Melanocyte of skin (primary cell): Measurements from ENCODE around the gene WDCP. TPM values are rescaled to one million over a fixed set of nuclear protein-coding genes. Genes with fewer than 3 reads are reported as not detected.

Experiments used
- small RNA-seq, 2 donors: library from RNA; depleted of rRNA; stranded (forward); fragments of <200 nt; gene quantifications; one replicate each; pipeline ENCODE3, GENCODE V24; 2012
- total RNA-seq, 2 donors: library from RNA; depleted of rRNA; stranded (reverse); fragments of >200 nt; gene quantifications; 2 replicates each; pipeline ENCODE4 v1.2.3, GENCODE V29; 2012

The WDCP gene, protein sequence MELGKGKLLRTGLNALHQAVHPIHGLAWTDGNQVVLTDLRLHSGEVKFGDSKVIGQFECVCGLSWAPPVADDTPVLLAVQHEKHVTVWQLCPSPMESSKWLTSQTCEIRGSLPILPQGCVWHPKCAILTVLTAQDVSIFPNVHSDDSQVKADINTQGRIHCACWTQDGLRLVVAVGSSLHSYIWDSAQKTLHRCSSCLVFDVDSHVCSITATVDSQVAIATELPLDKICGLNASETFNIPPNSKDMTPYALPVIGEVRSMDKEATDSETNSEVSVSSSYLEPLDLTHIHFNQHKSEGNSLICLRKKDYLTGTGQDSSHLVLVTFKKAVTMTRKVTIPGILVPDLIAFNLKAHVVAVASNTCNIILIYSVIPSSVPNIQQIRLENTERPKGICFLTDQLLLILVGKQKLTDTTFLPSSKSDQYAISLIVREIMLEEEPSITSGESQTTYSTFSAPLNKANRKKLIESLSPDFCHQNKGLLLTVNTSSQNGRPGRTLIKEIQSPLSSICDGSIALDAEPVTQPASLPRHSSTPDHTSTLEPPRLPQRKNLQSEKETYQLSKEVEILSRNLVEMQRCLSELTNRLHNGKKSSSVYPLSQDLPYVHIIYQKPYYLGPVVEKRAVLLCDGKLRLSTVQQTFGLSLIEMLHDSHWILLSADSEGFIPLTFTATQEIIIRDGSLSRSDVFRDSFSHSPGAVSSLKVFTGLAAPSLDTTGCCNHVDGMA
- total RNA-seq, result 10 to 100 TPM in 1 of 2 donors, 1 to 10 TPM in 1; 8.3 to 15.7 TPM

DNA sequence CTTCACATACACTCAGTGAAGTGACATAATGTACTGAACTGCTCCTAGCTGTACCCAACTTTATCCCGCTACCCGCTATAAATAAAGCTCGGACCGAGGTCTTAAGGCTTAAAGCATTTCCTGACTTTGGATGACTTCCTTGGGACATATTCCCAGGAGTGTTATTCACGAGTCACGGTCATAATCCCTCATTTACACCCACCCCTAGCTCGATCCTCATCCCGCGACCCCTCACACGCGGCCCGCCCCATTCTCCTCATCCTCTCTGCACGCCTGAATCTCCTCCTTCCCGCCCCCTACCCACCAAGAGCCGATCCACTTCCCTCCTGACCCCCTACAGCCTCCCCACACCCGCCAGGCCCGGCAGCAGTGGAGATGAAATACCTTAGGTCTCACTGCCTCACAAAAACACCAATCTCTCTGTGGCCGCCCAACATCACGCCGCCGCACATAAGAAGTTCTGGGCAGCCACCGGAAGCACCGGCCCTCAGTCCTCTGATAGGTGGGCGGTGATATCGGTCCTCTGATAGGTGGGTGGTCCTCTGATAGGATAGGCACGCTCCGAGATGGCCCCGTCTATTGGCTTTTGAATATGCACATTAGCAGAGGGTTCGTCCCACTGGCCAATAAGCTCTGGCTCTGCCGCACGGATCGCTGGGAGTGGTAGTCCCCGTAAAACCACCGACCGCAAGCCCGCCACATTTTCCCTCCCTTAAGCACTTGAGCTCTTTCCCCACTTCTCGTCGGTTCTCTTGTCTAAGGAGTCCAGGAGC is at the start of gene WDCP:
Gene WDCP (minus strand): TSS at position 462 of the 773 bp plus-strand sequence. CDS start 7,897 bp downstream, outside the sequence.

DNA sequence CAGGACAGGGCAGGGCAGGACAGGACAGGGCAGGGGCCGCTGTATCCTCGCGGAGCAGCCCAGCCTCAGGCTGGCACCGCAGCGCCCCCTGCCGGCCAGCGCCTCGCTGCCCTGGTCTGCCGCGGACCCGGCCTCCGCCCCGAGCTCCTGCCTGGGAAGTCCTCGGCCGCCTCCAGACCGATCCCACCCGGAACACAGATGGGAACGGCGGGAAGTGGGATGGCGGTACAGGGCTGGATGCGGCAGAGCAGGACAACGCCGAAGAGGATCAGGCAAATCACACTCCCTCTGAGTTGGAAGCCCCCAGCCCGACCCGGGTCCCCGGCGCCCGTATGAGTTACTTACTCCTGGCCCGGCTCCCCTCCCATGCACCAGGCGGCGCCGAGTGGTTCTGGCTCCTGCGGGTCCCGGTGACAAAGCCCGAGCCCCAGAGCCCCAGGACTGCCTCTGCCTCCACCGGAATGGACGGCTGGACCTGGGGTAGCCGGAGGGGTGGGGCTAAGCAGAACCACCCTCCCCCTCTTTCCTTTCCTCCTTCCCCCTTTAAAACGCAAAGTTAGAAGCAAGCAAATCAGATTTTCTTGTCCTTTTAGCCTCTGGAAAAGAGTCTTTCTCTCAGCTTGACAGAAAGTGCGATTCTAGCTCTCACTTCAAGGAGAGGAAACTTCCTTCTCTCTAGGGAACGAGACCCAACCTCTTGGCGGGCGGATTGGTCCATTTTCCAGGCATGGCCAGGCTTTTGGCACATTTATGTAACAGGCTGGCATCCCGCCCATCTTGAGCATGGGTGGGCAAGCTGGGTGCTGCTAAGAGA is 37.4 kb upstream of the WDCP start, which contains the start of gene TP53I3:
Gene TP53I3 (minus strand): TSS at position 449 of the 814 bp plus-strand sequence. CDS start 508 bp downstream, outside the sequence.

DNA sequence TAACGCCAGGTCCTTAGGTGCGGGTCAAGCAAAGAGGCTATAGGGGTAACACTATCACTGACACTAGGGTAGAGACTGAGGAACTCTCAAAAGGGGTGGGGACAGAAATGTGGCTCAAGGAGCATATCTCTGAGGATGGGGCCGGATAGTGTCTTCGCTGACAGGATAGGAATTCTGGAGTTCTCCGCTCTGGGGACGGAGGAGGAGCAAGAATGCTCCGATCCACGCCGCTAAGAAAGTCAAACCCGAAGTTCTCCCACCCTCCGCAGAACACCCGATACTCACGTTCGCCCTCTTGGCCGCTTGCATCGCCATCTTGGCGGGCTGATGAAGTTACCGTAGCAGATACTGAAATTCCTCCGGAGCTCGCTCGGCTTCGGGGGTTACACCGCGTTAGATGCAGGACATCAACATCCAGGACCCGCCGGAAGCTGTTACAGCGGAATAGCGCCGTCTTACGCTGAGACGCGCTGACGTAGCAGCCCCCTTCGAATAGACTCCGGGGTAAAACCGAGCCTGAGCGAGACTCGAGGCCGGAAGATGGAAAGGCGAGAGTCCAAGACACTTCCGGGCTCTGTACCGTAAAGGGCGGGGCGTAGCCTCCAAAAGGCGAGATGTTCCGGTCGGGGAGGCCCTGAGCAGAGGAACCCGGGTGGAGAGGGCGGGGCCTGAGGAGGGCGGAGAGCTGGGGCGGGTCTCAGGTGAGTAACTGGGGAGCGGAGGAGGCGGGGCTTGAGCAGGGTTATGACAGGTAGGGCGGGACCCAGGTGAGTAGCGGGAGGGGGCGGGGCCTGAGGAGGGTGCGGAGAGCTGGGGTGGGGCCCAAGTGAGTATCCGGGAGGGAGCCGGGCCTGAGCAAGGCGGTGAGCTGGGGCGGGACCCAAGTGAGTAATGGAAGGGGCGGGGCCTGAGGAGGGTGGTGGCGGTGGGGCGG is 29.0 kb upstream of the WDCP start, which contains the start of gene SF3B6:
Gene SF3B6 (minus strand): TSS at position 412 of the 934 bp plus-strand sequence. CDS start 97 bp downstream, at position 315.

DNA sequence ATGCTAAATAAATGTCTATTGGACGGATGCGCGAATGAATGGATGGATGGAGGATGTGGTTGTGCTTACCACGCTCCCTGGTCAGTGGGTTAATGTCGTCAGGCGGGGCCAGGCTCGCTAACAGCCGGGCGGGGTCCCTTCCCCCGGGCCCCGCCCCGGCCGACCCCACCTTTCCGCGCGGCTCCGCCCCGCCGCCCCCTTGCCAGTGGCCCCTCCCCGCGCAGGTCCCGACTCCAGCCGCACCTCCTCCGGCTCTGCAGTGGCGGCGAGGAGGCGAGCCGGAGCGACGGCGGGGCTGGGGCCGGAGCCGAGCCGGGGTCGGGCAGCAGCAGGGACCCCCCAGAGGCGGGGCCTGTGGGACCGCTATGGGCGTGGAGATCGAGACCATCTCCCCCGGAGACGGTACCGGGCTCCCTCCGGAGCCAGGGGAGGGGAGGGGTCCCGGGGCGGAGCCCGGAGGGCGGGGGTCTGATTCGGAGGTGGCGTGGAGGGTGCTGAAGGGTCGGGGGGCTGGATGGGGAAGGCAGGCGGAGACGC is 2.4 kb upstream of the WDCP start, which contains the start of gene FKBP1B:
Gene FKBP1B (plus strand): TSS at position 257 of the 537 bp plus-strand sequence. CDS start 109 bp downstream, at position 366.

DNA sequence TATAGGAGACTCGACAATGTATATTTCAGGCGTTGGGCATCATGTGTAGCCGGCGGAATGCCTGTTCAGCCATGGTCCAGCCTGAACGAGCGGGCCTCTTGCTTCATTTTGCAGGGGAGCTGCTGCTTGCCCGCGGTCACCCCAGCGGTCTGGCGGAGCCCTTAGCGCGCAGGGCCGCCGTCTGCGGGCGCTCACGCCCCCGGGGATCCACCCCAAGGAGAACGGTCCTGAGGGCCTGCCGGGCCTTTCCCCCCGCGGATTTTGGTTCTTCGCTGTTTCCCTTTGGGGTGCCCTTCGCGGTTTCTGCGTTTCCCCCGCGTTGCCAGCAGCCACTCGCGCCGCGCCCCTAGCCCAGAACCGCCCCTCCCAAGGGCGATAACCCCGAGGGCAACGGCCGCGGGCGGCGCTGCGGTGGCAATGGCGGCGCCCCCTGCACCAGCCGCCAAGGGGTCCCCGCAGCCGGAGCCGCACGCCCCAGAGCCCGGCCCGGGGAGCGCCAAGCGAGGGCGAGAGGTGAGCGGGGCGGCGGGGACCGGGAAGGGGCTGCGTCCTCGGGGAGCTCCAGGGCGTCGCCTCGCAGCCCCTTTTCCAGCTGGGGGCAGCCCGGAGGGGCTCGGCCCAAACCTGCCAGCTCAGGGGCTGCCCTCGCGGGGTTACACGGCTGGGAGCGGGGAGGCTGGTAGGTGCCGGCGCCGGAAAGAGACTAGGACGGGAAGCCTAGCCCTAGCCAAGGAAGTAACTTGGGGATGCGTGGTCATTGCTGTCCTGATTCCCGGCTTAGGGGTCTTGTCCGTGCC is 37.3 kb downstream of the WDCP start, which contains the start of gene MFSD2B:
Gene MFSD2B (plus strand): TSS at position 406 of the 797 bp plus-strand sequence. CDS start 12 bp downstream, at position 418.

Small RNAs within 50 kb of the gene (small RNA-seq; reads per million reads assigned to genes)
- 0 reads per million in 2 donors for gene RN7SL610P
- gene RNU6-370P, result 0 reads per million in 2 donors

Other genes with a start within 250 kb of the WDCP start
- 10 to 100 TPM; 11.4 to 12.0 TPM for gene ATAD2B, start 120.3 kb downstream of the WDCP start, total RNA-seq
- gene UBXN2A, start 106.9 kb downstream of the WDCP start, total RNA-seq, result 10 to 100 TPM; 12.0 to 15.5 TPM
- under 1 TPM in 1 of 2 donors, not detected in 1; under 0.01 TPM for gene MFSD2B, start 37.3 kb downstream of the WDCP start, total RNA-seq
- gene FKBP1B, start 2.4 kb upstream of the WDCP start, total RNA-seq, result 10 to 100 TPM in 1 of 2 donors, 1 to 10 TPM in 1; 4.5 to 10.7 TPM
- 100 to 1,000 TPM in 1 of 2 donors, 10 to 100 TPM in 1; 89.8 to 163 TPM for gene SF3B6, start 28.9 kb upstream of the WDCP start, total RNA-seq
- 10 to 100 TPM; 35.3 to 44.7 TPM for gene TP53I3, start 37.4 kb upstream of the WDCP start, total RNA-seq
- 1 to 10 TPM in 1 of 2 donors, under 1 TPM in 1; 0.67 to 1.0 TPM for gene PFN4, start 75.9 kb upstream of the WDCP start, total RNA-seq
- gene FAM228B, start 76.1 kb upstream of the WDCP start, total RNA-seq, result 1 to 10 TPM; 3.7 to 4.5 TPM
- under 1 TPM in 1 of 2 donors, not detected in 1; under 0.01 TPM for gene FAM228A, start 127.7 kb upstream of the WDCP start, total RNA-seq